GM20000 (cell line): ENCODE measurements around the gene SYT10.
"Not testable (repeated sequence)": the region's sequence is repeated elsewhere in the genome, so short reads cannot be mapped to it uniquely, and the experiment has no call there.

Experiments used
- DNase-seq: peaks from one replicate; pipeline ENCODE4 v3.0.0; 2012; ENCODE audit warnings: low spot score
- CTCF ChIP-seq: IDR thresholded peaks from 2 replicates; pipeline ENCODE4 v1.5.1; 2012; ENCODE audit warnings: mild to moderate bottlenecking, control low read depth; ENCODE audit errors: extremely low read depth, missing control alignments

Gene SYT10

GRCh38 chr12:33357181-33357580, 82.4 kb downstream of the SYT10 start:
- no peak for TF ChIP-seq CTCF
- no peak for DNase-seq

DNA sequence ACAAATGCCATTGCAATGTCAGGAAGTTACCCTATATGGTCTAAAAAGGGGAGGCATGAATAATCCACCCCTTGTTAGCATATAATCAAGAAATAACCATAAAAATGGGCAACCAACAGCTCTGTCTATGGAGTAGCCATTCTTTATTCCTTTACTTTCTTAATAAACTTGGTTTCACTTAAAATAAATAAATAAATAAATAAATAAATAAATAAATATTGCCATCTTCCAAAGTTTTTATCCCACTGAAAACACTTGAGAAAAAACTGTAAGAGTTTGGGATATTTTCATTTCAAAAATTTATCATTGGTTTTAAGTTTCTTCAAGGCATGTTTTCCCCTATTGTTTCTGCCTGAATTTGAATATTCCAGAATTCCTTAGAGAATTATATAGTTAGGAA, 89.8 kb downstream of the SYT10 start:
- no peak for TF ChIP-seq CTCF
- DNase-seq = no peak

GRCh38 chr12:33331961-33332398, 107.6 kb downstream of the SYT10 start:
- not testable (repeated sequence) for DNase-seq

DNA sequence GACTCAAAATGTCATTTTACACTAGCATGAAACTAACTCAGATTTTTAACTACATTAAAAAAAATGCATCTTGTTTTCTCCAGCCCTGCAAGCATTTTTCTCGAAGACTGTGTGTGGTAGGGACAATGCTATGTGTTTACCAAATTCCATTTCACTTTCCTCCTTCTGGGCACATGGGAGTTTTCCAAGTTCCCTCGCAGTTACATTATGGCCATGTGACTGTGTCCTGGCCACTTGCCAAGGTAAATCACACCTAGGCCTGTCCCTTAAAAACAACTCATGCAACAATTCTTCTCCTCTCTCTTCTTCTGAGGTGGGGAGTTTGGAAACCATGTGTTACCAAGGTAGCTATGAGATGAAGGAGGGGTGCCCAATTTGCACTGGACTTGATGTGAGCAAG, 108.7 kb downstream of the SYT10 start:
- no peak for DNase-seq
- no peak for TF ChIP-seq CTCF
